ENCODE results near the gene OSMR. TPM values are rescaled to one million over a fixed set of nuclear protein-coding genes. Genes with fewer than 3 reads are reported as not detected.

Gene OSMR
- total RNA-seq, 6 experiments from 2014 or later = 28.1 to 36.6 (median 31.3) TPM

- Mint-ChIP-seq H3K4me3 (no peak overlapping the region), H3K4me1 (ENCODE audit: low read depth) (no peaks in the 10 kb centered on the region), H3K9me3 (no peaks in the 10 kb centered on the region), H3K36me3 (ENCODE audit: low read depth) (peaks cover 59% of the 10 kb centered on the region), H3K27me3 (ENCODE audit: insufficient read depth) (no peaks in the 10 kb centered on the region; the same call in 1 of the 2 replicates), H3K27ac (no peak overlapping the region)
- no peak for DNase-seq
- no peak for TF ChIP-seq CTCF (IDR thresholded peaks at IDR 0.05)
These were observed 39.4 kb downstream of the OSMR start for GRCh38 chr5:38885208-38885607.

- DNase-seq = no peak
- Mint-ChIP-seq H3K9me3 (no peaks in the 10 kb centered on the region), H3K4me1 (ENCODE audit: low read depth) (no peaks in the 10 kb centered on the region), H3K36me3 (ENCODE audit: low read depth) (peaks cover 62% of the 10 kb centered on the region), H3K4me3 (no peak overlapping the region), H3K27ac (no peak overlapping the region), H3K27me3 (ENCODE audit: insufficient read depth) (no peaks in the 10 kb centered on the region; the same call in 1 of the 2 replicates)
- no peak for TF ChIP-seq CTCF (IDR thresholded peaks at IDR 0.05)
These were observed 42.2 kb downstream of the OSMR start for GRCh38 chr5:38888041-38888440.

- no peaks in the 10 kb centered on the region for H3K4me1 Mint-ChIP-seq (ENCODE audit: low read depth)
- no peaks in the 10 kb centered on the region; the same call in 1 of the 2 replicates for H3K27me3 Mint-ChIP-seq (ENCODE audit: insufficient read depth)
- H3K9me3 Mint-ChIP-seq = no peaks in the 10 kb centered on the region
- H3K4me3 Mint-ChIP-seq = no peak overlapping the region
- H3K36me3 Mint-ChIP-seq (ENCODE audit: low read depth) = peaks cover 60% of the 10 kb centered on the region
- no peak for DNase-seq
- TF ChIP-seq CTCF (IDR thresholded peaks at IDR 0.05) = no peak
- H3K27ac Mint-ChIP-seq = no peak overlapping the region
These were observed 43.6 kb downstream of the OSMR start for GRCh38 chr5:38889424-38889823.

- no peak for DNase-seq
- Mint-ChIP-seq H3K4me3 (no peak overlapping the region), H3K36me3 (ENCODE audit: low read depth) (peaks cover 62% of the 10 kb centered on the region), H3K27ac (no peak overlapping the region), H3K9me3 (peaks cover 12% of the 10 kb centered on the region), H3K27me3 (ENCODE audit: insufficient read depth) (no peaks in the 10 kb centered on the region; the same call in 1 of the 2 replicates), H3K4me1 (ENCODE audit: low read depth) (no peaks in the 10 kb centered on the region)
- no peak for TF ChIP-seq CTCF (IDR thresholded peaks at IDR 0.05)
These were observed 45.8 kb downstream of the OSMR start for GRCh38 chr5:38891563-38891962.

GRCh38 chr5:38892363-38892762 lies 46.6 kb downstream of the OSMR start:
- H3K9me3 Mint-ChIP-seq = peaks cover 12% of the 10 kb centered on the region
- DNase-seq = no peak
- TF ChIP-seq CTCF (IDR thresholded peaks at IDR 0.05) = no peak
- H3K27me3 Mint-ChIP-seq (ENCODE audit: insufficient read depth) = no peaks in the 10 kb centered on the region; the same call in 1 of the 2 replicates
- H3K4me3 Mint-ChIP-seq = no peak overlapping the region
- no peaks in the 10 kb centered on the region for H3K4me1 Mint-ChIP-seq (ENCODE audit: low read depth)
- no peak overlapping the region for H3K27ac Mint-ChIP-seq
- H3K36me3 Mint-ChIP-seq (ENCODE audit: low read depth) = peaks cover 67% of the 10 kb centered on the region

- Mint-ChIP-seq H3K36me3 (ENCODE audit: low read depth) (peaks cover 70% of the 10 kb centered on the region), H3K4me1 (ENCODE audit: low read depth) (no peaks in the 10 kb centered on the region), H3K27ac (no peak overlapping the region), H3K9me3 (peaks cover 12% of the 10 kb centered on the region), H3K27me3 (ENCODE audit: insufficient read depth) (no peaks in the 10 kb centered on the region; the same call in 1 of the 2 replicates), H3K4me3 (no peak overlapping the region)
- TF ChIP-seq CTCF (IDR thresholded peaks at IDR 0.05) = no peak
- DNase-seq = no peak
These were observed 50.9 kb downstream of the OSMR start for GRCh38 chr5:38896760-38897159.
